T47D (cell line): ENCODE measurements around the gene NUPR1.
"Not testable (repeated sequence)": the region's sequence is repeated elsewhere in the genome, so short reads cannot be mapped to it uniquely, and the experiment has no call there.

Experiments used
- DNase-seq, 2 experiments: peaks; one replicate each; pipeline versions ENCODE4 v3.0.0 to v3.0.0-alpha.2; 2011 to 2012; ENCODE audit warnings: low read depth in 1 of 2, low spot score in 1 of 2
- JUND ChIP-seq: IDR thresholded peaks from 2 replicates; pipeline ENCODE4 v1.6.1; 2012; ENCODE audit warnings: low read depth
- in situ Hi-C: cut with HindIII; loops from 2 replicates; pipeline ENCODE4 v1.10.0; 2016; ENCODE audit warnings: low sequenced_read_pairs, low pct_unique_long_range_greater_than_20kb

NUPR1 gene

GRCh38 chr16:28511031-28511430 is 27.7 kb downstream of the NUPR1 start:
- DNase-seq, result peak in 1 of 2 experiments; percentile 85
- no peak for TF ChIP-seq JUND
- in situ Hi-C loops, result no loop called here

- no peak for DNase-seq
- in situ Hi-C loops, result no loop called here
- no peak for TF ChIP-seq JUND
These were observed 33.2 kb downstream of the NUPR1 start for GRCh38 chr16:28505489-28506137.

- TF ChIP-seq JUND, result no peak
- in situ Hi-C loops, result no loop called here
- DNase-seq, result peak; percentile 76 to 93
These were observed 33.9 kb downstream of the NUPR1 start for GRCh38 chr16:28504707-28505404.

- DNase-seq, result no peak
- in situ Hi-C loops, result no loop called here
- TF ChIP-seq JUND, result no peak
These were observed 35.1 kb downstream of the NUPR1 start for GRCh38 chr16:28503470-28504259.

- TF ChIP-seq JUND, result no peak
- in situ Hi-C loops, result no loop called here
- DNase-seq, result no peak
These were observed 36.5 kb downstream of the NUPR1 start for GRCh38 chr16:28502290-28502689.

- in situ Hi-C loops, result no loop called here
- no peak for TF ChIP-seq JUND
- DNase-seq, result no peak
These were observed 37.2 kb downstream of the NUPR1 start for GRCh38 chr16:28501258-28502232.

GRCh38 chr16:28500476-28501180 is 38.1 kb downstream of the NUPR1 start:
- DNase-seq, in situ Hi-C loops: not testable (repeated sequence)

- in situ Hi-C loops, result no loop called here
- no peak for DNase-seq
- no peak for TF ChIP-seq JUND
These were observed 38.9 kb downstream of the NUPR1 start for GRCh38 chr16:28499854-28500253.

- no peak for DNase-seq
- in situ Hi-C loops, result no loop called here
- TF ChIP-seq JUND, result no peak
These were observed 40.0 kb downstream of the NUPR1 start for GRCh38 chr16:28498666-28499381.

- no peak for TF ChIP-seq JUND
- DNase-seq, result no peak
- in situ Hi-C loops, result no loop called here
These were observed 40.7 kb downstream of the NUPR1 start for GRCh38 chr16:28497861-28498599.
